Neural crest cell (in vitro differentiated cells): ENCODE results near the gene SEMA5B. TPM values are rescaled to one million over a fixed set of nuclear protein-coding genes. Genes with fewer than 3 reads are reported as not detected.

ENCODE experiments used
- DNase-seq: peaks from one replicate; pipeline ENCODE4 v3.0.0; 2021; ENCODE audit warnings: low read depth, mixed read lengths, low spot score
- H3K27ac Mint-ChIP-seq: one replicate; pipeline ENCODE4 v1.8.0; 2021; ENCODE audit warnings: mild to moderate bottlenecking, mixed read lengths; ENCODE audit not compliant: unreplicated experiment
- H3K27me3 Mint-ChIP-seq: 2 replicates; pipeline ENCODE4 v1.8.0; 2021; ENCODE audit warnings: low read depth, mild to moderate bottlenecking, mixed read lengths
- H3K36me3 Mint-ChIP-seq: 2 replicates; pipeline ENCODE4 v1.8.0; 2021; ENCODE audit warnings: low read depth, mild to moderate bottlenecking, mixed read lengths
- H3K4me1 Mint-ChIP-seq: 2 replicates; pipeline ENCODE4 v1.8.0; 2021; ENCODE audit warnings: mixed read lengths
- H3K4me3 Mint-ChIP-seq: one replicate; pipeline ENCODE4 v1.8.0; 2021; ENCODE audit warnings: mild to moderate bottlenecking, mixed read lengths
- H3K9me3 Mint-ChIP-seq: 2 replicates; pipeline ENCODE4 v1.8.0; 2021; ENCODE audit warnings: mixed read lengths
- CTCF ChIP-seq: fragments of 200-600 bp; sonication (generic); conservative IDR thresholded peaks from 2 replicates; pipeline ENCODE4 v1.5.0; 2021; ENCODE audit warnings: antibody characterized with exemption, mild to moderate bottlenecking
- total RNA-seq: library from RNA; stranded (reverse); gene quantifications from 2 replicates; pipeline ENCODE4 v1.2.1, GENCODE V29; 2021

The SEMA5B gene
- total RNA-seq, 1 donor from 2014 or later = 57.3 TPM

GRCh38 chr3:122911901-122912300 is 115.7 kb downstream of the SEMA5B start:
- Mint-ChIP-seq H3K36me3 (peaks cover 7% of the 10 kb centered on the region), H3K27me3 (no peaks in the 10 kb centered on the region), H3K4me3 (no peak overlapping the region), H3K9me3 (peaks cover 2% of the 10 kb centered on the region), H3K27ac (no peak overlapping the region), H3K4me1 (no peaks in the 10 kb centered on the region)
- TF ChIP-seq CTCF = no peak
- no peak for DNase-seq

GRCh38 chr3:122908251-122908650 is 119.3 kb downstream of the SEMA5B start:
- no peak overlapping the region for H3K27ac Mint-ChIP-seq

GRCh38 chr3:122907471-122907870 is 120.1 kb downstream of the SEMA5B start:
- Mint-ChIP-seq H3K4me1 (no peaks in the 10 kb centered on the region), H3K9me3 (peaks cover 14% of the 10 kb centered on the region), H3K36me3 (peaks cover 18% of the 10 kb centered on the region), H3K4me3 (no peak overlapping the region), H3K27me3 (no peaks in the 10 kb centered on the region), H3K27ac (no peak overlapping the region)
- DNase-seq = no peak
- no peak for TF ChIP-seq CTCF

More at GRCh38 chr3:122908251-122908650, 119.3 kb downstream of the SEMA5B start:
- peaks cover 14% of the 10 kb centered on the region for H3K9me3 Mint-ChIP-seq
- H3K4me3 Mint-ChIP-seq = no peak overlapping the region
- H3K36me3 Mint-ChIP-seq = peaks cover 18% of the 10 kb centered on the region
- H3K27me3 Mint-ChIP-seq = no peaks in the 10 kb centered on the region
- H3K4me1 Mint-ChIP-seq = no peaks in the 10 kb centered on the region
- no peak for DNase-seq
- TF ChIP-seq CTCF = no peak

GRCh38 chr3:122903171-122903570 is 124.4 kb downstream of the SEMA5B start:
- peaks cover 14% of the 10 kb centered on the region for H3K9me3 Mint-ChIP-seq
- no peak for TF ChIP-seq CTCF
- no peaks in the 10 kb centered on the region for H3K4me1 Mint-ChIP-seq
- H3K27me3 Mint-ChIP-seq = peaks cover 3% of the 10 kb centered on the region
- H3K4me3 Mint-ChIP-seq = no peak overlapping the region
- DNase-seq = no peak
- H3K27ac Mint-ChIP-seq = no peak overlapping the region
- peaks cover 13% of the 10 kb centered on the region for H3K36me3 Mint-ChIP-seq

GRCh38 chr3:122902326-122902725 is 125.2 kb downstream of the SEMA5B start:
- Mint-ChIP-seq H3K4me1 (no peaks in the 10 kb centered on the region), H3K36me3 (peaks cover 13% of the 10 kb centered on the region), H3K27me3 (peaks cover 3% of the 10 kb centered on the region), H3K9me3 (peaks cover 14% of the 10 kb centered on the region), H3K4me3 (no peak overlapping the region), H3K27ac (no peak overlapping the region)
- TF ChIP-seq CTCF = no peak
- no peak for DNase-seq

- Mint-ChIP-seq H3K9me3 (no peaks in the 10 kb centered on the region), H3K4me3 (no peak overlapping the region), H3K27ac (no peak overlapping the region), H3K4me1 (peaks cover 15% of the 10 kb centered on the region), H3K36me3 (no peaks in the 10 kb centered on the region), H3K27me3 (peaks cover 3% of the 10 kb centered on the region)
- no peak for TF ChIP-seq CTCF
- no peak for DNase-seq
Measured at GRCh38 chr3:122898298-122898697, 129.3 kb downstream of the SEMA5B start.
